Stomach smooth muscle (tissue), 2 donors: ENCODE results near the gene SNW1.
"Not testable (repeated sequence)": the region's sequence is repeated elsewhere in the genome, so short reads cannot be mapped to it uniquely, and the experiment has no call there.

Experiments
- H3K27ac ChIP-seq: one replicate; pipeline ENCODE4 v1.7.0; 2013; ENCODE audit warnings: mild to moderate bottlenecking, low read length, inconsistent platforms
- H3K27me3 ChIP-seq, 2 donors: one replicate each; pipeline ENCODE4 v1.7.0; 2013; ENCODE audit warnings: low read length in 2 of 2; ENCODE audit not compliant: insufficient read depth in 2 of 2, control insufficient read depth in 1 of 2
- H3K36me3 ChIP-seq, 2 donors: one replicate each; pipeline ENCODE4 v1.7.0; 2013; ENCODE audit warnings: low read length in 2 of 2; ENCODE audit not compliant: control insufficient read depth in 2 of 2, insufficient read depth in 2 of 2
- H3K4me1 ChIP-seq: one replicate; pipeline ENCODE4 v1.7.0; 2013; ENCODE audit warnings: low read length; ENCODE audit not compliant: control insufficient read depth, insufficient read depth
- H3K4me3 ChIP-seq, 2 donors: one replicate each; pipeline ENCODE4 v1.7.0; 2013; ENCODE audit warnings: low read length in 2 of 2
- H3K9ac ChIP-seq, 2 donors: one replicate each; pipeline ENCODE4 v1.7.0; 2013; ENCODE audit warnings: low read length in 2 of 2, mild to moderate bottlenecking in 1 of 2
- H3K9me3 ChIP-seq, 2 donors: one replicate each; pipeline ENCODE4 v1.7.0; 2013; ENCODE audit warnings: low read length in 2 of 2; ENCODE audit not compliant: control insufficient read depth in 2 of 2
- donor health status: healthy.
- donor health status: Pancreatic carcinoma.

The SNW1 gene

GRCh38 chr14:77752266-77752665 lies 8.7 kb downstream of the SNW1 start:
- Histone ChIP-seq H3K9ac (no peak overlapping the region), H3K9me3 (no peaks in the 10 kb centered on the region), H3K36me3 (peaks cover 14 to 22% of the 10 kb centered on the region in 2 donors), H3K4me1 (peaks cover 6% of the 10 kb centered on the region), H3K27ac (no peak overlapping the region), H3K4me3 (no peak overlapping the region), H3K27me3 (no peaks in the 10 kb centered on the region)

DNA sequence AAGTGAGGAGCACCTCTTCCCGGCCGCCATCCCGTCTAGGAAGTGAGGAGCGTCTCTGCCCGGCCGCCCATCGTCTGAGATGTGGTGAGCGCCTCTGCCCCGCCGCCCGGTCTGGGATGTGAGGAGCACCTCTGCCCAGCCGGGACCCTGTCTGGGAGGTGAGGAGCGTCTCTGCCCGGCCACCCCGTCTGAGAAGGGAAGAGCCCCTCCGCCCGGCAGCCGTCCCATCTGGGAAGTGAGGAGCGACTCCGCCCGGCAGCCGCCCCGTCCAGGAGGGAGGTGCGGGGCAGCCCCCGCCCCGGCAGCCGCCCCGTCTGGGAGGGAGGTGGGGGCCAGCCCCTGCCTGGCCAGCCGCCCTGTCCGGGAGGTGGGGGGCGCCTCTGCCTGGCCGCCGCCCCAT lies 13.5 kb downstream of the SNW1 start:
- H3K9ac ChIP-seq, H3K27me3 ChIP-seq, H3K4me3 ChIP-seq, H3K4me1 ChIP-seq, H3K27ac ChIP-seq, H3K9me3 ChIP-seq: not testable (repeated sequence)
- H3K36me3 ChIP-seq: peaks cover 23 to 26% of the 10 kb centered on the region in 2 donors

DNA sequence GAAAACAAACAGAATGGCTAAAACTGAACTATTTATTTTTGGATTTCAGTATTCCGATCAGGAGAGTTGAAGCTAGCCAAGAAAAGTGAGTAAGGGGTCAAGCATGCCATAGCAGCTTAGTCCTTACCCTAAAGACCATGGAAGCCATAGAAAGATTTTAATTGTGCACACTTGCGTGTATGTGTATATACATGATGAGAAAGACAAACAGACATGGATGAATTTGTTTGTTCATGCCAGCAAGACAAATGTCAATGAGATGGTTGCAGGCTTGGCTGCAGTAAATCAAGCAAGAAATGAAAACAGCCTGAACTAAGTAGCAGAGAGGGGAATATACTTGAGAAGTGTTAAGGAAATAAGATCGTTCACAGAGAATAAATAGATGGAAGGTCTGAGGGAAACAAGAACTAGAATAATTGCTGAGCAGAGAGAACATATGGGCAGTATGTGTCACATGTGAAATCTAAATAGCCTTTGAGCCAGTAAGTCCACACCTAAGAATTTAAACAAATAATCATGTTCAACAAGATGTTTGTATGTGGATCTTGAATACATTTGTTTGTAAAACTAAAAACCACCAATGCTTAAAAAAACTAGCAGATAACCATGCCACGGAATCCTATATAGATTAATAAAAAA lies 14.8 kb downstream of the SNW1 start:
- Histone ChIP-seq H3K4me1 (no peaks in the 10 kb centered on the region), H3K9ac (no peak overlapping the region), H3K27me3 (no peaks in the 10 kb centered on the region), H3K27ac (no peak overlapping the region), H3K9me3 (no peaks in the 10 kb centered on the region), H3K36me3 (peaks cover 22 to 24% of the 10 kb centered on the region in 2 donors), H3K4me3 (no peak overlapping the region)

GRCh38 chr14:77741438-77741837 lies 19.5 kb downstream of the SNW1 start:
- no peaks in the 10 kb centered on the region for H3K9me3 ChIP-seq
- H3K27me3 ChIP-seq: no peaks in the 10 kb centered on the region
- no peak overlapping the region for H3K9ac ChIP-seq
- no peaks in the 10 kb centered on the region for H3K4me1 ChIP-seq
- peaks cover 23 to 34% of the 10 kb centered on the region in 2 donors for H3K36me3 ChIP-seq
- H3K27ac ChIP-seq: no peak overlapping the region
- no peak overlapping the region for H3K4me3 ChIP-seq

DNA sequence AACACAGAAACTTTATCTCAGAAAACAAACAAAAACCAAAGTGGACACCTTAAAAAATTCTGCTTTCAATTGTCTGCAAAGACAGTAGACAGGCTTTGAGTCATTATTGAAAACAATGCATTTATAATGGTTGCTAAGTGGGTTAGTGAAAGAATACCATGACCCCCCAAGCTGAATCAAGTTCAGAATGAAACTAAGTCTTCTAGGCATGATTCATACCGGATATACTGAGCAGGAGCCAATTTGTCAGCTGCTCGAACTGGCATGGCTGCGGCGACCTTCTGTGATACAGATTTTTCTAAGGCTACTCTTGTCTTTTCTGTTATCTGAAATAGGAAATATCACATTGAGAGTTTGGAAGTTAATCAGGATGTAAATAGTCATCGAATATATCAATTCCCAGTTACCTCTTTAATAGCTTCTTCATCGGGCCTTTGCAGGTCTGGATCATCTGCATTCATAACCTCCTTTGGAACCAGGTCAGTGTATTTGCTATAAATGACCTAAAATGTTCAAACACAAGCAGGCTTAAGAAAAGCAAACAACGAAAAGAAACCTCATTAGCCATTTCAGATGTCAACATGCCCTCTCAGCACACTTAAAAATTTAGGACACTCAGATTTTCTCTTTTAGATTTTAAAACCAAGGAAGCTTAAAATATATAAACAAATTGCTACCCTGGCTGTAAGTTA lies 22.3 kb downstream of the SNW1 start:
- H3K4me3 ChIP-seq: no peak overlapping the region
- H3K27ac ChIP-seq: no peak overlapping the region
- no peaks in the 10 kb centered on the region for H3K27me3 ChIP-seq
- H3K9ac ChIP-seq: no peak overlapping the region
- H3K4me1 ChIP-seq: no peaks in the 10 kb centered on the region
- no peaks in the 10 kb centered on the region for H3K9me3 ChIP-seq
- peaks cover 24 to 34% of the 10 kb centered on the region in 2 donors for H3K36me3 ChIP-seq

- Histone ChIP-seq H3K27me3 (no peaks in the 10 kb centered on the region), H3K27ac (no peak overlapping the region), H3K36me3 (peaks cover 56 to 63% of the 10 kb centered on the region in 2 donors)
Observed at GRCh38 chr14:77730976-77731497, 29.9 kb downstream of the SNW1 start.

GRCh38 chr14:77722301-77722700 lies 38.7 kb downstream of the SNW1 start:
- no peak overlapping the region for H3K4me3 ChIP-seq
- no peaks in the 10 kb centered on the region for H3K9me3 ChIP-seq
- H3K36me3 ChIP-seq: peaks cover 39 to 50% of the 10 kb centered on the region in 2 donors
- H3K27ac ChIP-seq: no peak overlapping the region
- H3K9ac ChIP-seq: no peak overlapping the region
- H3K27me3 ChIP-seq: no peaks in the 10 kb centered on the region
- no peaks in the 10 kb centered on the region for H3K4me1 ChIP-seq

More at GRCh38 chr14:77730976-77731497, 29.9 kb downstream of the SNW1 start:
- Histone ChIP-seq H3K9me3 (no peaks in the 10 kb centered on the region), H3K9ac (no peak overlapping the region), H3K4me1 (no peaks in the 10 kb centered on the region), H3K4me3 (no peak overlapping the region)

DNA sequence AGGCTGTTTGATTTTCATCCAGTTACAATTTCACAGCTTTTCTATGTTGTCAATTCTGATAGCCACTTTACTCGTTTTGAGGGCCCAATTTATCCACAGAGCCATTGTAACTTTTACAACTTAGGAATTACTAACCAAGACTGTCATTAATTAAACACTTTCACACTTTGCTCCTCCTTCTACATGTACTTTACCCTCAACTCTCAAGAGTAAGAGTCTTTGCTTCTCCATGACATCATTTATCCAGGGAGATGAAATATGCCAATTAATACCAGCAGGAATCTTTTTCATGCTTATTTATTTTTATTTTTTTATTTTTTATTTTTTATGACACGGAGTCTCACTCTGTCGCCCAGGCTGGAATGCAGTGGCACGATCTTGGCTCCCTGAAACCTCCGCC lies 39.5 kb downstream of the SNW1 start:
- Histone ChIP-seq H3K27me3 (no peaks in the 10 kb centered on the region), H3K36me3 (peaks cover 37 to 46% of the 10 kb centered on the region in 2 donors), H3K4me1 (no peaks in the 10 kb centered on the region), H3K27ac (no peak overlapping the region), H3K9me3 (no peaks in the 10 kb centered on the region), H3K4me3 (no peak overlapping the region), H3K9ac (no peak overlapping the region)

DNA sequence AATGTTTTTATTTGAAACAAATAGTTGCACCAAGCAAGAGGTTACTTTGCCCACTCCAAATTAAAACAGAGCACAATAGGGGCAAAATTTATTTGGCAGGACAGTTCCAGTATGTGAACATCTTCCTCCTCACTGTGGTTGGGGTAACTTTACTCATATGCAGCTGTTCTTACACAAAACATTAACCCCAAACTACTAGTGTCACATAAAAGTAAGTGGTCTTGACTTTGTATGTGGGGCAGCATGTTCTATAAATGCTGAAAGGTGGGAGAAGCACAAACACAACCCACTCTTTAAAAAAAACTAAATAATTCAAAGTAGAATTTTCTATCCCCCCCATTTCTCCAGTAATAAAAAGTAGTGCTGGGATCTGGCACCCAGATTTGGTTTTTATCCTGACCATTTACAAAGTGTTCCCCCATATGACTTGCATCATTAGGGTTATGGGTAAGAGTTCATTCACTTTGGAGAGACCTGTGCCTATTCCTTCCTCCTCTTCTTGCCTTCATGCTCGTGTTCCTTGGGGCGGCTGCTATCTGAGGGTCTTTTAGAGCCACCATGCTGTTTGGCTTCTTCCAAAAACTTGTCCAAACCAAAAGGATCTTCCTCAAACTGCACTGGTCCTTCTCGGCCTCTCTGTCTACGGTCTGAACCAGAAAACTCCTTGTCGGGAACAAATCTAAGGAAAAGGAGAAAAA lies 43.2 kb downstream of the SNW1 start:
- no peak overlapping the region for H3K9ac ChIP-seq
- H3K4me3 ChIP-seq: no peak overlapping the region
- H3K36me3 ChIP-seq: peaks cover 26 to 40% of the 10 kb centered on the region in 2 donors
- no peaks in the 10 kb centered on the region for H3K9me3 ChIP-seq
- no peak overlapping the region for H3K27ac ChIP-seq
- no peaks in the 10 kb centered on the region for H3K27me3 ChIP-seq
- no peaks in the 10 kb centered on the region for H3K4me1 ChIP-seq

GRCh38 chr14:77714926-77715325 lies 46.0 kb downstream of the SNW1 start:
- Histone ChIP-seq H3K4me3 (no peak overlapping the region), H3K9me3 (no peaks in the 10 kb centered on the region), H3K4me1 (no peaks in the 10 kb centered on the region), H3K36me3 (peaks cover 33% of the 10 kb centered on the region in 2 donors), H3K27ac (no peak overlapping the region), H3K27me3 (no peaks in the 10 kb centered on the region), H3K9ac (no peak overlapping the region)
